RWPE1 (cell line): ENCODE results near the gene LRRC45.
A peak's percentile ranks its signal among the peaks of the same experiment; 100 is the strongest.

Source experiments
- CTCF ChIA-PET: fragments of 350-600 bp; sonication (Branson Sonifier 250); formaldehyde crosslinking; extraction: SDS; loops from one replicate; lab custom pipeline; 2021; lab: Yijun Ruan, JAX
- POLR2A ChIA-PET: fragments of 400-600 bp; formaldehyde crosslinking; extraction: SDS; loops from one replicate; lab custom pipeline; 2020; ENCODE audit warnings: antibody characterized with exemption; ENCODE audit not compliant: low non-redundant PET; lab: Yijun Ruan, JAX
- DNase-seq: peaks from one replicate; pipeline ENCODE4 v3.0.0; 2012; ENCODE audit warnings: low spot score
- H3K27ac ChIP-seq: fragments of 450-650 bp; 2 replicates; pipeline ENCODE4 v1.5.1; 2017
- CTCF ChIP-seq: fragments of 450-650 bp; conservative IDR thresholded peaks from 2 replicates; pipeline ENCODE4 v1.5.1; 2017; ENCODE audit warnings: low read depth, mild to moderate bottlenecking

Gene LRRC45

GRCh38 chr17:82007228-82007494 is 15.9 kb upstream of the LRRC45 start:
- DNase-seq, result no peak
- ChIA-PET CTCF (no interaction called here), POLR2A (no interaction called here)
- TF ChIP-seq CTCF, result no peak
- peak overlapping the region; percentile 95 for H3K27ac ChIP-seq

- peak overlapping the region; percentile 95 for H3K27ac ChIP-seq
- ChIA-PET CTCF (interaction anchor here (4.7 kb wide), 1 partner anchor 13 kb away, joined by 25 read pairs; no protein-coding TSS in a partner anchor), POLR2A (no interaction called here)
- DNase-seq, result no peak
- TF ChIP-seq CTCF, result no peak
Observed at GRCh38 chr17:82007495-82008257, 15.4 kb upstream of the LRRC45 start.

- POLR2A ChIA-PET, result no interaction called here
- H3K27ac ChIP-seq, result peak overlapping the region; percentile 95; the same call in 1 of the 2 replicates
- no peak for DNase-seq
- CTCF ChIA-PET, result interaction anchor here (0.6 to 4.7 kb wide), 2 partner anchors 13 to 125 kb away, joined by 3 to 25 read pairs; no protein-coding TSS in a partner anchor
- TF ChIP-seq CTCF, result no peak
Observed at GRCh38 chr17:82008258-82008940, 14.7 kb upstream of the LRRC45 start.

GRCh38 chr17:82008941-82009405 is 14.1 kb upstream of the LRRC45 start:
- no peak for TF ChIP-seq CTCF
- no peak for DNase-seq
- ChIA-PET CTCF (interaction anchor here (0.6 to 4.7 kb wide), 2 partner anchors 12 to 126 kb away, joined by 3 to 25 read pairs; no protein-coding TSS in a partner anchor), POLR2A (no interaction called here)
- peak overlapping the region; percentile 1; the same call in 1 of the 2 replicates for H3K27ac ChIP-seq

- CTCF ChIA-PET, result interaction anchor here (4.7 kb wide), 1 partner anchor 12 kb away, joined by 25 read pairs; no protein-coding TSS in a partner anchor
- POLR2A ChIA-PET, result no interaction called here
- TF ChIP-seq CTCF, result no peak
- no peak for DNase-seq
- H3K27ac ChIP-seq, result no peak overlapping the region; the same call in 1 of the 2 replicates
Observed at GRCh38 chr17:82009413-82009812, 13.7 kb upstream of the LRRC45 start.
